ENCODE measurements around the gene DLGAP1.

DNA sequence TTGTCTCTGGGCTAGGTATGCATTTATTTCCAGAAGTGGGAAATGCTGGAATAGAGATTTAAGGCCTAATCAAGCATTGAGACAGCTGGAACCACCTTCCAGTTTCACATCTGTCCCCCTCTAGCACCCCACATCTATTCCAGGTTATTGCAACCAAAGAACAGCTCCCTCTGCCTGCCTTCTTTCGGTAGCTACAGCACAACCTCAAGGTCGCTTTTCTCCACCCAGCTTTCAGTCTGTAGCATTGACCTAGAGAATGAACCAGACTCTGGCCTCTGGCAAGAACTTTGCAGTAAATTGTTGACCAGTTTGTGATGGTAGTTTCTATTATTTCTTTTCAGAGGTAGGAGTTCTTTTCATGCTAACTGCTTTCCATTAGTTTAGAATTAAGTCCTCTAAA lies 484.2 kb downstream of the DLGAP1 start:
- TF ChIP-seq CTCF (IDR thresholded peaks at IDR 0.05 in 8 of 11, conservative IDR thresholded peaks at IDR 0.05 in 3 of 11) (peak in 3 of 11 experiments; percentile 8 to 26 (median 19)), POLR2A (IDR thresholded peaks at IDR 0.05) (no peak), POLR2AphosphoS5 (IDR thresholded peaks at IDR 0.05) (no peak)

Measured in spleen (tissue), 7 donors.